GM19463 (cell line): ENCODE results near the gene LY6G6C.

ENCODE experiments used
- ATAC-seq: cut with Tn5 transposase; IDR thresholded peaks from one replicate; pipeline ENCODE4 v1.9.1; 2021; ENCODE audit warnings: mild to moderate bottlenecking, moderate library complexity; ENCODE audit not compliant: unreplicated experiment

The LY6G6C gene

GRCh38 chr6:31727717-31728671 lies 6.4 kb upstream of the LY6G6C start:
- ATAC-seq: no peak

- ATAC-seq: peak; percentile 59
Measured at GRCh38 chr6:31727034-31727716, 5.6 kb upstream of the LY6G6C start.

GRCh38 chr6:31725502-31726350 lies 4.2 kb upstream of the LY6G6C start:
- ATAC-seq: no peak

DNA sequence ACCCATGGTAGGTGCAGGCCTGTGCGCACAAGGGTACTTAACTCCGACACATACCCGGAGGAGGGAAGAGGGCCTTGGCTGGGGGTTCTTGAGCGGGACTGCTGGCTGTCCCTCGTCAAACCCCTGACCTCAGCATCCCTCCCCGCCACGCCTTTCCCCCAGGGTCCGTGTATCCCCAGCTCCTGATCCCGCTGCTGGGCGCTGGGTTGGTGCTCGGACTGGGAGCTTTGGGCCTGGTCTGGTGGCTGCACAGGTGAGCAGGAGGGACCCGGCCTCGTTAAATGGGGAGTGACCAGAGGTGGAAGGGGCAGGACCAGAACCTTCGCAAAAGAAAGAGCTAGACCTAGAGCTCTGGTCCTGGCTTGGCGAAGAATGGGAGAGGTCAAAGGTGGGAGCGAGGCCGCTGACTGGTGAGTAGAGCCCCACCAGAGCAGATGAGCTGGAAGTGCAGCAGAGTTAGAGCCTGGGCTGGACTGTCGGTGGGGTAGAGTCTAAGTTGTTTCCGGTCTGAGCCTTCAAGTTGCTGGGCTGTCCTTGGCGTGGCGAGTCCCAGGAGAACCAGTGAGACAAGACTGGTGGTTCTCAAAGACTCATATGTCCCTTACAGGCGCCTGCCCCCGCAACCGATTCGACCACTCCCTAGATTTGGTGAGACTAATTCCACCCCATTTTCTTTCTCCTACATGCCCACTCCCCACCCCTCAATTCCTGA lies 2.6 kb upstream of the LY6G6C start:
- ATAC-seq: no peak

- no peak for ATAC-seq
Measured at GRCh38 chr6:31723245-31723979, 1.9 kb upstream of the LY6G6C start, which contains the start of gene MPIG6B. MPIG6B (plus strand) TSS chr6:31723373; CDS start chr6:31723384, 11 bp downstream.

- no peak for ATAC-seq
Measured at GRCh38 chr6:31722173-31722572, 627 bp upstream of the LY6G6C start.

GRCh38 chr6:31720196-31720770 lies 1.3 kb downstream of the LY6G6C start:
- no peak for ATAC-seq

- no peak for ATAC-seq
Measured at GRCh38 chr6:31719001-31719400, 2.5 kb downstream of the LY6G6C start.

DNA sequence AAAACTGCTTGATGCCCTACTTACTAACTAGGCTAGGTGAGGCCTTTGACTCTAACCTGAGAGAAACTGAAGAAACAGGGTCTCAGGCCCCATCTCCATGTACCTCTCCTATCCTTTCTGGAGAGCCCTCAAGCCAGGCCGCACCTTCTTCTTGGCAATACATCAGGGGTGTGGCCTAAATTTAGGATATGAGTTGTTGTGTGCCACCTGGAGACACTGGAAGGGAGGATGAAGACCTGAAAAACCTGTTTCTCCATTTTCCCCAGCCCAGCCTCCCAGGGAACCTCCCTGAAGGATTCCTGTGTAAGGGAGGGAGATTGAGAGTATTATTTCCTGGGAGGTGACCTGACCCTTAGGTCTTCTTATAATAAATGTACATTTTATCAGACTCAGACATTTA lies 3.3 kb downstream of the LY6G6C start:
- no peak for ATAC-seq

DNA sequence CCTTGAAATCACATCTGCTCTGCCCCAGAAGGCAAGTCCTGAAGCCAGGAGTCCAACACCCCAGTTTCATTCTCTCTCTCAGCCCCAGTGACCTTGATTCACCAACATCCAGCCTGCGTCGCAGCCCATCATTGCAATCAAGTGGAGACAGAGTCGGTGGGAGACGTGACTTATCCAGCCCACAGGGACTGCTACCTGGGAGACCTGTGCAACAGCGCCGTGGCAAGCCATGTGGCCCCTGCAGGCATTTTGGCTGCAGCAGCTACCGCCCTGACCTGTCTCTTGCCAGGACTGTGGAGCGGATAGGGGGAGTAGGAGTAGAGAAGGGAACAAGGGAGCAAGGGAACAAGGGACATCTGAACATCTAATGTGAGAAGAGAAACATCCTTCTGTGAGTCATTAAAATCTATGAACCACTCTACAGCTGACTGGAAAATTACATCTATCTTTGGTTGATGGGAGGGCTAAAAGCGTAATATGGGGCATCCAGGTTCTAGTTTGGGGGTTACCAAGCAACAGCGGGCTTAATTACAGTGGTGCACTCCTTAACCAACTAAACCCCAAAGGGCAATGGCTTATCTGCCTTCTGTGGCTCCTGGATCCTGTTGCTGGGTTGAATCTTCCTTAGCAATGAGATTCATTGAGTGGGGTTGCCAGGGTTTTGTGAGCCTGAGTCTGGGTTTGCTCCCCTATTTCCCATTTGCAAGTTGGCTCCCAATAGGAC lies 3.9 kb downstream of the LY6G6C start:
- no peak for ATAC-seq

- no peak for ATAC-seq
Measured at GRCh38 chr6:31715022-31715958, 6.3 kb downstream of the LY6G6C start, which contains the start of gene LY6G6D. LY6G6D (plus strand) TSS chr6:31715348; CDS start chr6:31715356, 8 bp downstream.

DNA sequence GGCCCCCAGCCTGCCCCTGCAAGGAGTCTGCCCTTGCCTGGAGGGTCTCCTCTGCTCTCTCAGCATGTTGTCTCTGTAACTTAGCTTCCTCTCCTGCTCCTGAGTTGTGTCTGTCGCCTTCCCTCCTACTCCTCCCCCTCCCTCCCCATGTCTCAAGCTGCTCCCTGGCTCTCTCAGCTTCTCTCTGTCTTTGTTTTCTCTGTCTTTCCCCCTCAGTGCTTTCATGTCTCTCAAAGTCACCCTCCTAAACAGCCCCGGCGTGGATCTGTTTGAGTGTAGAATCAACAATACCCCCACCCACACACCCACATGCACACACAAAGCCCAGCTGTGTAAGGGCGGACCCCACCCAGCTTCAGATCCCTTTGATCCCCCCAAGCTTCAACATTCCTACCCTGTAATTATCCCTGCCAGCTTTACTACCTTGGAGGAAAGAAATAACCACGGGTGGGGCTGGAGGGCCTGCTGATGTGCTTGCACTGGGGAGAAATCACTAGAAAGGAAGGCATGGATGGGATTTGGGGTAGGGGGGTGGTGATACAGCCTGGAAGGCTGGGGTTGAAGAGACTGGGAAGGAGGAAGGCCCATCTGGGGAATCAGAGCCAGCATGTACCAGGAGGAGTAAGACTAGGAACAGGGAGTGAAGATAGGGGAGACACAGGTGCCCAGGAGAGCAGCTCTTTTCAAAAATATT lies 7.4 kb downstream of the LY6G6C start:
- no peak for ATAC-seq

- no peak for ATAC-seq
Measured at GRCh38 chr6:31713465-31713864, 8.1 kb downstream of the LY6G6C start.

GRCh38 chr6:31712296-31712695 lies 9.2 kb downstream of the LY6G6C start:
- no peak for ATAC-seq

DNA sequence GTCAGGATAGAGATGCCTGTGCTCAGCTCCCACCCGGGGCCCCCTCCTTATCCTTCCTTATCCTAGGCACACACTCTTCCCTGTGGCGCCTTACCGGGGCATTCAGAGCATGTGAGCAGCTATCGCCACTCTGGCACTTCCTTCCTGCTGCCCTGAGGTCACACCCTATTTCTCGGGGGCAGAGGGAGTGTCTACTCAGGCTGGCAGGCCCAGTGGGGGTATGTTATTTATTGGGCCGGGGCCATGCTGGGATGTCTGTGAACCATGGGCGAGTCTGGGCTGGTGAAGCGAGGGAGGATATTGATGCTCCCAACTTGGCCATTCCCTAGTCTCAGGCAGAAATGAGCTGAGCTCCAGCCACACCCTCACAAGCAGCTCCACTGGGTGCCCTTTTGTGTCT lies 10.3 kb downstream of the LY6G6C start:
- no peak for ATAC-seq

DNA sequence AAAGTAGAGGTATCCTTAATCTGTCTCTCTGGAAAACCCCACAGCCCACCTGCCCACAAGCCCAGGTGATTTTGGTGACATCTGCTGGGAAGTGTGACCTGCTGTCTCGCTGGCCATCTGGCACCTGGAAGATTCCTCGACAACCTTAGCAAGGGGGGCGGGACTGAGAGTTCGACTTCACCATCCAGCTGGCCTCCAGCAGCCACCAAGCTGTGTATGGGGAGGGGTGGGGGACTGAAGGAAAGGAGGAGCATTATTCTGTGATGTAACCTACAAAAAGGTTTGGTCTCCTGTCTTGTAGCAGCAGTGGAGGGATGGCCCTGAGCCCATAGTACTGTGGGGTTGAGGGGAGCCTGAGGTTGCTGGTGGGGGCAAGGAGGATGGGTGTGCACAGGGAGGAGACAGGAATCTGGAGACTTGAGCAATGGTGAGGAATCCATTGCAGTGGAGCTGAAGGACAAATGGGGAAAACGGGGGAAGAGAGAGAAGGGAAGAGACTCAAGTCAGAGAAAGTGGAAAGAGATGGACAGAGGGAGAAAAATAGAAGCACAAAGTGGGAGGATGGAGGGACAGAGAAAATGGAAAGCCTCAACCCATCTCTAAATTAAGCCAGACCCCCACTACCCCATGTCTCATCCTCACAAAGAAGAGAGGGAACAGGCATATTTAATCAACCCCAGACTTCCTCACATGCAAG lies 10.9 kb downstream of the LY6G6C start:
- no peak for ATAC-seq
